HCT116 (cell line): ENCODE data around the gene HS6ST1. TPM values are rescaled to one million over a fixed set of nuclear protein-coding genes. Genes with fewer than 3 reads are reported as not detected.

Source experiments
- ATAC-seq: fragments of 200-7000 bp; cut with Tn5 transposase; 2 replicates; pipeline ENCODE4 v1.9.1; 2020; ENCODE audit warnings: mild to moderate bottlenecking, moderate library complexity
- BruUV-seq: library from RNA; stranded (reverse); fragments of 400-500 nt; replicated peaks from 2 replicates; lab custom pipeline; 2021; lab: Mats Ljungman, UMichigan
- CTCF ChIA-PET: fragments of 300-600 bp; sonication (Branson Sonifier 250); formaldehyde crosslinking; loops from one replicate; lab custom pipeline; 2021; ENCODE audit warnings: antibody characterized with exemption; lab: Charles Lee
- POLR2A ChIA-PET: fragments of 300-600, 350-600 bp; sonication (Branson Sonifier 250); formaldehyde crosslinking; loops from one replicate; lab custom pipeline; 2021; ENCODE audit warnings: antibody characterized with exemption; lab: Charles Lee
- RAD21 ChIA-PET, 2 experiments: fragments of 300-600 bp; sonication (Branson Sonifier 250); formaldehyde crosslinking; loops; one replicate each; lab custom pipeline; 2023; ENCODE audit warnings: low total read pairs in 2 of 2; ENCODE audit not compliant: uncharacterized antibody in 2 of 2, unreplicated experiment in 2 of 2, low non-redundant PET in 1 of 2; lab: Charles Lee
- DNase-seq: peaks from one replicate; pipeline ENCODE4 v3.0.0-alpha.2; 2010; ENCODE audit warnings: low read depth, low spot score
- H2AFZ ChIP-seq: fragments of 200-600 bp; shearing (Covaris generic), sonication (generic); 2 replicates; pipeline ENCODE4 v1.6.1; 2017; ENCODE audit warnings: low read depth, mixed run types, mixed read lengths, antibody characterized with exemption, low read length; ENCODE audit not compliant: poor library complexity, severe bottlenecking
- H3K27ac ChIP-seq: 2 replicates; pipeline ENCODE4 v1.5.1; 2012; ENCODE audit warnings: low read depth, low read length
- H3K27me3 ChIP-seq: fragments of 200-600 bp; sonication (generic); 2 replicates; pipeline ENCODE4 v1.6.1; 2016; ENCODE audit warnings: mixed run types, low read length, mixed read lengths; ENCODE audit not compliant: insufficient read depth
- H3K36me3 ChIP-seq, 2 experiments: fragments of 200-500 bp in 1 of 2; fragments of 200-600 bp in 1 of 2; sonication (Bioruptor generic) in 1 of 2; sonication (generic) in 1 of 2; 2 replicates each; pipeline versions ENCODE4 v1.5.1 to v1.6.1; 2014 to 2016; ENCODE audit warnings: low read length in 2 of 2, inconsistent platforms in 1 of 2, mixed read lengths in 1 of 2, mixed run types in 1 of 2; ENCODE audit not compliant: insufficient read depth in 2 of 2, control insufficient read depth in 1 of 2
- H3K4me1 ChIP-seq, 2 experiments: fragments of 200-600 bp in 1 of 2; sonication (generic) in 1 of 2; 2 replicates each; pipeline versions ENCODE4 v1.5.1 to v1.6.1; 2012 to 2017; ENCODE audit warnings: low read length in 2 of 2, inconsistent platforms in 1 of 2, mild to moderate bottlenecking in 1 of 2, mixed read lengths in 1 of 2, mixed run types in 1 of 2, moderate library complexity in 1 of 2; ENCODE audit not compliant: insufficient read depth in 2 of 2, control insufficient read depth in 1 of 2
- H3K4me2 ChIP-seq: fragments of 200-600 bp; sonication (generic); 2 replicates; pipeline ENCODE4 v1.6.1; 2017; ENCODE audit warnings: mixed run types, low read length, mixed read lengths
- H3K4me3 ChIP-seq, 2 experiments: fragments of 200-600 bp in 1 of 2; sonication (generic) in 1 of 2; replicated peaks in 1 of 2; 2 replicates each; pipeline ENCODE4 v1.5.1; 2011 to 2016; ENCODE audit warnings: low read length in 2 of 2, control low read depth in 1 of 2, low read depth in 1 of 2, mild to moderate bottlenecking in 1 of 2, mixed read lengths in 1 of 2, mixed run types in 1 of 2
- H3K79me2 ChIP-seq: fragments of 200-600 bp; sonication (generic); 2 replicates; pipeline ENCODE4 v1.6.1; 2017; ENCODE audit warnings: mild to moderate bottlenecking, mixed run types, low read length, moderate library complexity, mixed read lengths; ENCODE audit not compliant: insufficient read depth
- H3K9ac ChIP-seq: fragments of 200-600 bp; sonication (generic); 2 replicates; pipeline ENCODE4 v1.6.1; 2016; ENCODE audit warnings: low read length, mixed read lengths
- H3K9me2 ChIP-seq: fragments of 200-600 bp; sonication (generic), shearing (Covaris generic); 2 replicates; pipeline ENCODE4 v1.6.1; 2017; ENCODE audit warnings: mixed run types, mild to moderate bottlenecking, moderate library complexity; ENCODE audit not compliant: insufficient read depth
- H3K9me3 ChIP-seq, 2 experiments: fragments of 200-500 bp in 1 of 2; fragments of 200-600 bp in 1 of 2; sonication (Bioruptor generic) in 1 of 2; sonication (generic) in 1 of 2; 2 replicates each; pipeline ENCODE4 v1.6.1; 2014 to 2017; ENCODE audit warnings: low read length in 2 of 2, mixed read lengths in 2 of 2, inconsistent platforms in 1 of 2, low read depth in 1 of 2, mild to moderate bottlenecking in 1 of 2, mixed run types in 1 of 2, moderate library complexity in 1 of 2; ENCODE audit not compliant: control insufficient read depth in 1 of 2, insufficient read depth in 1 of 2
- H4K20me1 ChIP-seq: fragments of 200-600 bp; sonication (generic), shearing (Covaris generic); 2 replicates; pipeline ENCODE4 v1.6.1; 2017; ENCODE audit warnings: mixed run types, mild to moderate bottlenecking, moderate library complexity; ENCODE audit not compliant: insufficient read depth
- CBX3 ChIP-seq: IDR thresholded peaks from 2 replicates; pipeline ENCODE4 v1.6.1; 2012; ENCODE audit warnings: low read depth
- JUND ChIP-seq: IDR thresholded peaks from 2 replicates; pipeline ENCODE4 v1.6.1; 2012
- REST ChIP-seq: IDR thresholded peaks from 2 replicates; pipeline ENCODE4 v1.6.1; 2012; ENCODE audit warnings: low read depth
- ZBTB33 ChIP-seq: IDR thresholded peaks from 2 replicates; pipeline ENCODE4 v1.6.1; 2011; ENCODE audit warnings: mild to moderate bottlenecking, low read length, moderate library complexity; ENCODE audit not compliant: insufficient replicate concordance; ENCODE audit errors: extremely low read depth
- ZNF274 ChIP-seq: fragments of 200-500 bp; sonication (Bioruptor generic); IDR thresholded peaks from 2 replicates; pipeline ENCODE4 v1.6.1; 2014; ENCODE audit warnings: mild to moderate bottlenecking, low read depth, low read length, inconsistent platforms
- intact Hi-C: fragments of 100-400 bp; cut with micrococcal nuclease; formaldehyde crosslinking; loops from 2 replicates; pipeline ENCODE4 v1.10.0; 2022
- total RNA-seq: library from RNA; stranded (reverse); gene quantifications from one replicate; pipeline ENCODE4 v1.2.1, GENCODE V29; 2021; ENCODE audit not compliant: unreplicated experiment

HS6ST1 gene
- total RNA-seq, 1 experiment from 2014 or later = 35.0 TPM

GRCh38 chr2:128363934-128364361 is 45.3 kb upstream of the HS6ST1 start (continued):
- TF ChIP-seq ZNF274 (no peak), ZBTB33 (no peak), JUND (no peak), REST (no peak)

DNA sequence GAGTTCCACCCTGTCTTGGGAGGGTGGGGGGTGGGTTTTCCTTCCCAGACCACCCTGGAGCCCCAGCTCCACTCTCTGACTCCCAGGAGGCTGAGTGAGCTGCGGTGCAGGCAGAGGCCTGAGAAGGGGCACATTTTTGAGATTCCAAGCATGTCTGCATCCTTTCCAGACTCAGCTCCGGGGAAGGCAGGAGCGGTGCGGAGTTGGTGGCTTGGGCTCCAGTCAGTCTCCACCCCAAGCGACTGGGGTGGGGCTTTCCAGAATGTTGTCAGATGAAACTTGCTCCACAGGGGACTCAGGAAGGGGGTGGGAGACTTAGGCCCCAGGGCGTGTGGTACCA is 44.2 kb upstream of the HS6ST1 start:
- H2AFZ ChIP-seq = no peak overlapping the region
- no peak overlapping the region for H3K9ac ChIP-seq
- no peak overlapping the region for H3K4me3 ChIP-seq
- peak overlapping the region; percentile 30; the same call in 1 of the 2 replicates for H3K4me2 ChIP-seq
- H4K20me1 ChIP-seq = no peaks in the 10 kb centered on the region
- TF ChIP-seq CBX3 (no peak), JUND (no peak)
- ChIA-PET RAD21 (no interaction called here), CTCF (no interaction called here), POLR2A (no interaction called here)
- no peak overlapping the region for H3K27ac ChIP-seq
- H3K79me2 ChIP-seq = no peaks in the 10 kb centered on the region
- H3K36me3 ChIP-seq = no peaks in the 10 kb centered on the region
- DNase-seq = no peak
- no peaks in the 10 kb centered on the region for H3K9me3 ChIP-seq
- no TSS peak for BruUV-seq
- H3K9me2 ChIP-seq = no peaks in the 10 kb centered on the region
- no peaks in the 10 kb centered on the region for H3K27me3 ChIP-seq
- intact Hi-C loops = no loop called here
- peaks cover 3 to 7% of the 10 kb centered on the region in 2 experiments; a peak in 2 of 4 replicates for H3K4me1 ChIP-seq
- ATAC-seq = peak; percentile 56; the same call in 1 of the 2 replicates
